KMS-11 (cell line): ENCODE results near the gene NAGPA.

Experiments
- H2AFZ ChIP-seq: fragments of 200-600 bp; sonication (generic); 2 replicates; pipeline ENCODE4 v1.6.1; 2016; ENCODE audit warnings: antibody characterized with exemption, mixed run types, low read depth
- H3K27ac ChIP-seq: fragments of 200-600 bp; sonication (generic); 2 replicates; pipeline ENCODE4 v1.6.1; 2016; ENCODE audit warnings: mild to moderate bottlenecking, mixed run types
- H3K27me3 ChIP-seq: fragments of 200-600 bp; sonication (generic); 2 replicates; pipeline ENCODE4 v1.6.1; 2017; ENCODE audit warnings: mild to moderate bottlenecking, low read depth, mixed run types, moderate library complexity; ENCODE audit not compliant: insufficient read depth
- H3K36me3 ChIP-seq: fragments of 200-600 bp; sonication (generic); 2 replicates; pipeline ENCODE4 v1.6.1; 2017; ENCODE audit warnings: mild to moderate bottlenecking, mixed run types; ENCODE audit not compliant: insufficient read depth
- H3K4me1 ChIP-seq: fragments of 200-600 bp; sonication (generic); 2 replicates; pipeline ENCODE4 v1.6.1; 2016; ENCODE audit warnings: mild to moderate bottlenecking, low read depth, mixed run types; ENCODE audit not compliant: poor library complexity, severe bottlenecking
- H3K4me2 ChIP-seq: fragments of 200-600 bp; sonication (generic); 2 replicates; pipeline ENCODE4 v1.7.0; 2016; ENCODE audit warnings: mild to moderate bottlenecking, mixed run types
- H3K4me3 ChIP-seq: fragments of 200-600 bp; sonication (generic); IDR thresholded peaks from 2 replicates; pipeline ENCODE4 v1.6.1; 2017; ENCODE audit warnings: low read depth, low read length, mixed read lengths; ENCODE audit not compliant: insufficient read depth
- H3K79me2 ChIP-seq: fragments of 200-600 bp; sonication (generic); 2 replicates; pipeline ENCODE4 v1.6.1; 2016; ENCODE audit warnings: low read depth, mixed run types; ENCODE audit not compliant: insufficient read depth
- H3K9ac ChIP-seq: fragments of 200-600 bp; sonication (generic); 2 replicates; pipeline ENCODE4 v1.6.1; 2016; ENCODE audit warnings: mild to moderate bottlenecking, mixed run types
- H4K20me1 ChIP-seq: fragments of 200-600 bp; sonication (generic); 2 replicates; pipeline ENCODE4 v1.6.1; 2016; ENCODE audit warnings: mild to moderate bottlenecking, mixed run types; ENCODE audit not compliant: insufficient read depth
- TF ChIP-seq, protein P1 (sequence below): fragments of 200-600 bp; sonication (generic); conservative IDR thresholded peaks from 2 replicates; pipeline ENCODE4 v1.6.1; 2017; ENCODE audit warnings: low read depth, mild to moderate bottlenecking, antibody characterized with exemption, low read length, moderate library complexity, mixed read lengths

The NAGPA gene

DNA sequence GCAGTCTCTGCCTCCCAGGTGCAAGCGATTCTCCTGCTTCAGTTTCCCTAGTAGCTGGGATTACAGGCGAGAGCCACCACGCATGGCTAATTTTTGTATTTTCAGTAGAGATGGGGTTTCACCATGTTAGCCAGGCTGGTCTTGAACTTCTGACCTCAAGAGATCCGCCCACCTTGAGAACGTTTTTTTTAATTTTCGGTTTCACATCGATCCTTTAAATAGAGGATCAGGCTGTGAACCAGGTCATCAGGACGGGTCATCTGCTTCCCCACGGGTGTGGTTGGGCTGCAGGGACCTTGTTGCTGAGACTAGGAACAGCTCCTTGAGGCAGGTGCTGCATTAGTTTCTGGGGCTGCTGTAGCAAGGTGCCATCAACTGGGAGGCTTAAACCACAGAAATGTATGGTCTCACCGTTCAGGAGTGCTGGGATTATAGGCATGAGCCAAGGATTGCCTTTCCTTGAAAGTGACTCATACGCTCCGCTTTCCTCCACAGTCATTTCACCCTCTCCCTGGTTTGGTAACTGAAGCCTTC, 7.9 kb upstream of the NAGPA start:
- H3K4me3 ChIP-seq = no peak overlapping the region
- H3K9ac ChIP-seq = no peak overlapping the region; the same call in 1 of the 2 replicates
- no peaks in the 10 kb centered on the region for H3K27me3 ChIP-seq
- H4K20me1 ChIP-seq = no peaks in the 10 kb centered on the region
- peak overlapping the region; percentile 45 for H3K4me2 ChIP-seq
- TF ChIP-seq, protein P1, sequence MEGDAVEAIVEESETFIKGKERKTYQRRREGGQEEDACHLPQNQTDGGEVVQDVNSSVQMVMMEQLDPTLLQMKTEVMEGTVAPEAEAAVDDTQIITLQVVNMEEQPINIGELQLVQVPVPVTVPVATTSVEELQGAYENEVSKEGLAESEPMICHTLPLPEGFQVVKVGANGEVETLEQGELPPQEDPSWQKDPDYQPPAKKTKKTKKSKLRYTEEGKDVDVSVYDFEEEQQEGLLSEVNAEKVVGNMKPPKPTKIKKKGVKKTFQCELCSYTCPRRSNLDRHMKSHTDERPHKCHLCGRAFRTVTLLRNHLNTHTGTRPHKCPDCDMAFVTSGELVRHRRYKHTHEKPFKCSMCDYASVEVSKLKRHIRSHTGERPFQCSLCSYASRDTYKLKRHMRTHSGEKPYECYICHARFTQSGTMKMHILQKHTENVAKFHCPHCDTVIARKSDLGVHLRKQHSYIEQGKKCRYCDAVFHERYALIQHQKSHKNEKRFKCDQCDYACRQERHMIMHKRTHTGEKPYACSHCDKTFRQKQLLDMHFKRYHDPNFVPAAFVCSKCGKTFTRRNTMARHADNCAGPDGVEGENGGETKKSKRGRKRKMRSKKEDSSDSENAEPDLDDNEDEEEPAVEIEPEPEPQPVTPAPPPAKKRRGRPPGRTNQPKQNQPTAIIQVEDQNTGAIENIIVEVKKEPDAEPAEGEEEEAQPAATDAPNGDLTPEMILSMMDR = no peak
- peak overlapping the region; percentile 40; the same call in 1 of the 2 replicates for H3K27ac ChIP-seq
- peaks cover 33% of the 10 kb centered on the region for H3K4me1 ChIP-seq
- no peak overlapping the region for H2AFZ ChIP-seq
- no peaks in the 10 kb centered on the region for H3K79me2 ChIP-seq
- no peaks in the 10 kb centered on the region for H3K36me3 ChIP-seq

DNA sequence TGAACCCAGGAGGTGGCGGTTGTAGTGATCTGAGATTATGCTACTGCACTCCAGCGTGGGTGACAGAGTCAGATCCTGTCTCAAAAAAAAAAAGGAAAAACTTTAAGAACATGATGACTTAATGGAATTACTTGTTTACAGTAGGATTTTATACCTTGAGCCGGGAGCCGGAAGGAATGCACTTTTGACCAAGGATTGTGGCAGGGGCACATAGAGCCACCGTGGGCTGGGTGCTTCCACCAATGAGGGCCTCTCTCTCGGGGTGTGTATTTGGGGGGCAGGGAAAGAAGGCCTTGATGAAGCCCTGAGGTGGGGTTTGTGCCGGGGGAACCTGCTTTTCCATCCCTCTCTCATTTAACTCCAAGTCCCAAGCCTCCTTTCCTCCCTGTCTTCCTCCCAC, 6.7 kb upstream of the NAGPA start:
- H3K4me1 ChIP-seq = peaks cover 36% of the 10 kb centered on the region
- no peaks in the 10 kb centered on the region for H3K36me3 ChIP-seq
- no peak overlapping the region for H3K27ac ChIP-seq
- peak overlapping the region; percentile 45; the same call in 1 of the 2 replicates for H3K4me2 ChIP-seq
- H3K79me2 ChIP-seq = no peaks in the 10 kb centered on the region
- no peak overlapping the region for H3K9ac ChIP-seq
- no peaks in the 10 kb centered on the region for H3K27me3 ChIP-seq
- no peaks in the 10 kb centered on the region for H4K20me1 ChIP-seq
- H3K4me3 ChIP-seq = no peak overlapping the region
- H2AFZ ChIP-seq = no peak overlapping the region
- TF ChIP-seq, protein P1 = no peak

DNA sequence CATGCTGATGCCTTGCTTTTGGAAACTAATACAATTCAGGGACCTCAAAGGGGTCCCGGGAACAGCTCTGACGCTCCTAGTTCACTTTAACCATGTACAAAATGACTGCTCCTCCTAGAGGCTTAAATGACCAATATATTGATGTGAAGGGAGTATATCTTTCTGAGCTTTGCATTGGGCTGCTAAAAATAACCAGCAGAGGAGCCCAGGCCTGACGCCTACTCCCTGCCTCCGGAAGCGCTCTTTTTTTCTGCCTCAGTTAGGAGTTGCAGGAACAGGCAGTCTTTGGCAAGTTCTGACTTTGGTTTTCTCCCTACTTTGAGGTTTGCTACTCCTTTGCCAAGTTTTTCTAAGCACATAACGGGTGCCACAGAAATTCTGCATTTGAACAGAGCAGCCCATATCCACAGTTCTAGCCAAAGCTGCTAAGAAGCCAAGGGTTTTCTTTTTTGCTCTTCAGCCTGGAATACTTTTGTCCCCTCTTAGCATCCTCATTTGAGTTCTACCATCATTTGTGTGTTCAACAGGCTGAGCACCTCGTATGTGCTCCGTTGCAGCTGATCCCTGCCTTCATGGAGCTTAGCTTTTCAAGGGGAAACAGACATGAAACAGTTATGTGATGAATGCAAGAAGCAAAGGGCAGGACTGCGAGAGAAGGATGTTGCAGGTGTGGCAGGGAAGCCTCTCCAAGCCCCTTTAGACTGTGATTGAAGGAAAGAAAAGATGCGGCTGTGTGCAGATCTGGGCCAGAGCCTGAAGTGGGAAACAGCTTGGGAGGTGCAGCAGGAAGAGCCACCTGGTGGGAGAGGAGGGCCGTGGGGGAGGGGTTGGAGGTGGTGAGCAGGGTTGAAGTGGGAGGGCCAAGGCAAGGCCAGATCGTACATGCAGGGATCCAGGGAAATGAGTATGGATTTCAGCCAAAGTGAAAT, 2.8 kb upstream of the NAGPA start:
- H3K27me3 ChIP-seq = no peaks in the 10 kb centered on the region
- TF ChIP-seq, protein P1 = no peak
- no peaks in the 10 kb centered on the region for H4K20me1 ChIP-seq
- no peak overlapping the region for H3K9ac ChIP-seq
- no peak overlapping the region for H2AFZ ChIP-seq
- H3K79me2 ChIP-seq = no peaks in the 10 kb centered on the region
- no peak overlapping the region for H3K4me2 ChIP-seq
- no peaks in the 10 kb centered on the region for H3K36me3 ChIP-seq
- H3K4me1 ChIP-seq = peaks cover 36% of the 10 kb centered on the region
- no peak overlapping the region for H3K4me3 ChIP-seq
- no peak overlapping the region for H3K27ac ChIP-seq

DNA sequence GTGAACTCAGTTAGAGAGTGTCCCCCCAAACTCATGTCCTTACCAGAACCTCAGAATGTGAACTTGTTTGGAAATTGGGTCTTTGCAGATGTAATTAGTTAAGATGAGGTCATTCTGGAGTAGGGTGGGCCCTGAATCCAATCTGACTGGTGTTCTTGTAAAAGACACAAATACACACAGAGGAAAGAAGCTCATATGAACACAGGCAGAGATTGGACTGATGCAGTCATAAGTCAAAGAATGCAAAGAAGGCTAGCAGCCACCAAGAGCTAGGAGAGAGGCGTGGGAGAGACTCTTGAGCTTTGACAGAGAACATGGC, 2.1 kb upstream of the NAGPA start:
- no peak overlapping the region for H2AFZ ChIP-seq
- H3K4me1 ChIP-seq = peaks cover 29% of the 10 kb centered on the region
- no peak overlapping the region for H3K4me3 ChIP-seq
- no peak overlapping the region for H3K4me2 ChIP-seq
- no peaks in the 10 kb centered on the region for H4K20me1 ChIP-seq
- H3K36me3 ChIP-seq = no peaks in the 10 kb centered on the region
- TF ChIP-seq, protein P1 = no peak
- H3K9ac ChIP-seq = no peak overlapping the region
- H3K27ac ChIP-seq = no peak overlapping the region
- H3K27me3 ChIP-seq = no peaks in the 10 kb centered on the region
- H3K79me2 ChIP-seq = no peaks in the 10 kb centered on the region
